ENCODE results near the gene SRSF12. TPM values are rescaled to one million over a fixed set of nuclear protein-coding genes. Genes with fewer than 3 reads are reported as not detected.
"Not testable (repeated sequence)": the region's sequence is repeated elsewhere in the genome, so short reads cannot be mapped to it uniquely, and the experiment has no call there.

The SRSF12 gene
- total RNA-seq, 1 experiment from 2014 or later = not detected

GRCh38 chr6:89066121-89066520 is 51.8 kb downstream of the SRSF12 start:
- H3K4me1 ChIP-seq (ENCODE audit: control insufficient read depth in 1 of 2, insufficient read depth in 2 of 2, low read length in 2 of 2) = peaks cover 13 to 16% of the 10 kb centered on the region in 2 experiments
- H3K27me3 ChIP-seq (ENCODE audit: insufficient read depth, low read length); H3K79me2 ChIP-seq (ENCODE audit: insufficient read depth, low read length); H2AFZ ChIP-seq (ENCODE audit: low read depth, low read length, poor library complexity, severe bottlenecking); RAD21 ChIA-PET (ENCODE audit: low non-redundant PET in 1 of 2, low total read pairs in 2 of 2, uncharacterized antibody in 2 of 2, unreplicated experiment in 2 of 2); H3K9me2 ChIP-seq (ENCODE audit: insufficient read depth); CTCF ChIA-PET; H3K9me3 ChIP-seq (ENCODE audit: control insufficient read depth in 1 of 2, insufficient read depth in 1 of 2, low read depth in 1 of 2, low read length in 2 of 2); H3K27ac ChIP-seq (ENCODE audit: low read depth, low read length); intact Hi-C loops (cut with micrococcal nuclease); H4K20me1 ChIP-seq (ENCODE audit: insufficient read depth); BruUV-seq (replicated peaks); H3K36me3 ChIP-seq (ENCODE audit: control insufficient read depth in 1 of 2, insufficient read depth in 2 of 2, low read length in 2 of 2); H3K4me3 ChIP-seq (replicated peaks in 1 of 2; ENCODE audit: low read depth in 1 of 2, low read length in 2 of 2); POLR2A ChIA-PET; ATAC-seq; H3K9ac ChIP-seq (ENCODE audit: low read length); DNase-seq (ENCODE audit: low read depth, low spot score); H3K4me2 ChIP-seq (ENCODE audit: low read length): not testable (repeated sequence)

- intact Hi-C loops (cut with micrococcal nuclease); H3K4me2 ChIP-seq (ENCODE audit: low read length); H3K36me3 ChIP-seq (ENCODE audit: control insufficient read depth in 1 of 2, insufficient read depth in 2 of 2, low read length in 2 of 2); ATAC-seq; H3K9me2 ChIP-seq (ENCODE audit: insufficient read depth); CTCF ChIA-PET; H4K20me1 ChIP-seq (ENCODE audit: insufficient read depth); H2AFZ ChIP-seq (ENCODE audit: low read depth, low read length, poor library complexity, severe bottlenecking); RAD21 ChIA-PET (ENCODE audit: low non-redundant PET in 1 of 2, low total read pairs in 2 of 2, uncharacterized antibody in 2 of 2, unreplicated experiment in 2 of 2); H3K27me3 ChIP-seq (ENCODE audit: insufficient read depth, low read length); DNase-seq (ENCODE audit: low read depth, low spot score); H3K4me3 ChIP-seq (replicated peaks in 1 of 2; ENCODE audit: low read depth in 1 of 2, low read length in 2 of 2); H3K27ac ChIP-seq (ENCODE audit: low read depth, low read length); H3K9ac ChIP-seq (ENCODE audit: low read length); H3K79me2 ChIP-seq (ENCODE audit: insufficient read depth, low read length); H3K9me3 ChIP-seq (ENCODE audit: control insufficient read depth in 1 of 2, insufficient read depth in 1 of 2, low read depth in 1 of 2, low read length in 2 of 2); POLR2A ChIA-PET; BruUV-seq (replicated peaks): not testable (repeated sequence)
- H3K4me1 ChIP-seq (ENCODE audit: control insufficient read depth in 1 of 2, insufficient read depth in 2 of 2, low read length in 2 of 2) = peaks cover 13 to 15% of the 10 kb centered on the region in 2 experiments
Measured at GRCh38 chr6:89064931-89065330, 52.9 kb downstream of the SRSF12 start.

- CTCF ChIA-PET = no interaction called here
- no peak for ATAC-seq
Measured at GRCh38 chr6:89063881-89064280, 54.0 kb downstream of the SRSF12 start.

More at GRCh38 chr6:89063881-89064280, 54.0 kb downstream of the SRSF12 start:
- no peak for DNase-seq (ENCODE audit: low read depth, low spot score)
- no peak overlapping the region for H3K27ac ChIP-seq (ENCODE audit: low read depth, low read length)
- no peak overlapping the region for H2AFZ ChIP-seq (ENCODE audit: low read depth, low read length, poor library complexity, severe bottlenecking)
- peaks cover 8 to 14% of the 10 kb centered on the region in 2 experiments for H3K4me1 ChIP-seq (ENCODE audit: control insufficient read depth in 1 of 2, insufficient read depth in 2 of 2, low read length in 2 of 2)
- no peak overlapping the region for H3K4me2 ChIP-seq (ENCODE audit: low read length)
- no peak for TF ChIP-seq JUND (IDR thresholded peaks at IDR 0.05)
- TF ChIP-seq ZFX (IDR thresholded peaks at IDR 0.05) = no peak
- no peak for TF ChIP-seq CBX3 (IDR thresholded peaks at IDR 0.05; ENCODE audit: low read depth)
- no peak for TF ChIP-seq CTCF (IDR thresholded peaks at IDR 0.05 in 2 of 3, conservative IDR thresholded peaks at IDR 0.05 in 1 of 3; ENCODE audit: borderline replicate concordance in 1 of 3, insufficient read depth in 1 of 3, low read depth in 2 of 3, low read length in 2 of 3)
- no peak for TF ChIP-seq CEBPB (IDR thresholded peaks at IDR 0.05; ENCODE audit: low read depth)
- TF ChIP-seq SIN3A (IDR thresholded peaks at IDR 0.05; ENCODE audit: low read depth) = no peak
- RAD21 ChIA-PET (ENCODE audit: low non-redundant PET in 1 of 2, low total read pairs in 2 of 2, uncharacterized antibody in 2 of 2, unreplicated experiment in 2 of 2) = no interaction called here
- H3K27me3 ChIP-seq (ENCODE audit: insufficient read depth, low read length) = no peaks in the 10 kb centered on the region
- no peaks in the 10 kb centered on the region for H3K9me3 ChIP-seq (ENCODE audit: control insufficient read depth in 1 of 2, insufficient read depth in 1 of 2, low read depth in 1 of 2, low read length in 2 of 2)
- H3K9ac ChIP-seq (ENCODE audit: low read length) = no peak overlapping the region
- no TSS peak for BruUV-seq (replicated peaks)
- no peak overlapping the region for H3K4me3 ChIP-seq (replicated peaks in 1 of 2; ENCODE audit: low read depth in 1 of 2, low read length in 2 of 2)
- H3K9me2 ChIP-seq (ENCODE audit: insufficient read depth) = no peaks in the 10 kb centered on the region
- POLR2A ChIA-PET = interaction anchor here (0.8 kb wide), 1 partner anchor 17 kb away, joined by 5 read pairs; the partner anchor contains the start of gene PNRC1
- no peaks in the 10 kb centered on the region for H4K20me1 ChIP-seq (ENCODE audit: insufficient read depth)
- intact Hi-C loops (cut with micrococcal nuclease) = no loop called here
- H3K79me2 ChIP-seq (ENCODE audit: insufficient read depth, low read length) = no peaks in the 10 kb centered on the region
- H3K36me3 ChIP-seq (ENCODE audit: control insufficient read depth in 1 of 2, insufficient read depth in 2 of 2, low read length in 2 of 2) = no peaks in the 10 kb centered on the region
